Brain microvascular endothelial cell (primary cell): ENCODE data around the gene YPEL2.

Experiments used
- DNase-seq: peaks from one replicate; pipeline ENCODE4 v3.0.0-alpha.2; 2020
- H3K27ac ChIP-seq: fragments of 250-450 bp; sonication (Bioruptor Pico); 2 replicates; pipeline ENCODE4 v1.5.1; 2020; ENCODE audit warnings: mild to moderate bottlenecking, moderate library complexity
- H3K27me3 ChIP-seq: fragments of 250-450 bp; sonication (Bioruptor Pico); replicated peaks from 2 replicates; pipeline ENCODE4 v1.5.1; 2020; ENCODE audit warnings: mild to moderate bottlenecking
- H3K36me3 ChIP-seq: fragments of 250-450 bp; sonication (Bioruptor Pico); replicated peaks from 2 replicates; pipeline ENCODE4 v1.5.1; 2020; ENCODE audit warnings: mild to moderate bottlenecking
- H3K4me3 ChIP-seq: 2 replicates; pipeline ENCODE4 v1.5.1; 2011; ENCODE audit warnings: low read depth, mild to moderate bottlenecking, control low read depth, low read length, moderate library complexity
- CTCF ChIP-seq: IDR thresholded peaks from 2 replicates; pipeline ENCODE4 v1.5.1; 2011; ENCODE audit warnings: low read depth, mild to moderate bottlenecking, moderate library complexity, low read length, control low read depth, inconsistent platforms; ENCODE audit errors: missing control alignments
- in situ Hi-C: cut with HindIII; loops from 2 replicates; pipeline ENCODE4 v1.10.0; 2017; ENCODE audit warnings: low sequenced_read_pairs, low pct_ligation_motif_present

YPEL2 gene

GRCh38 chr17:59440757-59441463 lies 109.5 kb downstream of the YPEL2 start:
- in situ Hi-C loops, result loop anchor here (25.0 kb wide), 1 partner anchor 104 kb away; the partner anchor contains the start of gene YPEL2
- DNase-seq, result peak; percentile 91
- Histone ChIP-seq H3K27ac (no peak overlapping the region), H3K36me3 (no peaks in the 10 kb centered on the region), H3K4me3 (no peak overlapping the region), H3K27me3 (no peaks in the 10 kb centered on the region)
- TF ChIP-seq CTCF, result peak; percentile 89

GRCh38 chr17:59441464-59442096 lies 110.1 kb downstream of the YPEL2 start:
- in situ Hi-C loops, result loop anchor here (25.0 kb wide), 1 partner anchor 104 kb away; the partner anchor contains the start of gene YPEL2

GRCh38 chr17:59443106-59443505 lies 111.7 kb downstream of the YPEL2 start:
- DNase-seq, result no peak
- H3K36me3 ChIP-seq, result no peaks in the 10 kb centered on the region
- no peak overlapping the region for H3K4me3 ChIP-seq
- H3K27me3 ChIP-seq, result no peaks in the 10 kb centered on the region
- no peak for TF ChIP-seq CTCF
- in situ Hi-C loops, result loop anchor here (25.0 kb wide), 1 partner anchor 106 kb away; the partner anchor contains the start of gene YPEL2
- no peak overlapping the region for H3K27ac ChIP-seq

More at GRCh38 chr17:59441464-59442096, 110.1 kb downstream of the YPEL2 start:
- TF ChIP-seq CTCF, result no peak
- H3K27me3 ChIP-seq, result no peaks in the 10 kb centered on the region
- H3K36me3 ChIP-seq, result no peaks in the 10 kb centered on the region
- H3K27ac ChIP-seq, result no peak overlapping the region
- no peak overlapping the region for H3K4me3 ChIP-seq
- DNase-seq, result no peak
